PC-3 (cell line): ENCODE results near the gene NCDN. TPM values are rescaled to one million over a fixed set of nuclear protein-coding genes. Genes with fewer than 3 reads are reported as not detected.

Source experiments
- ATAC-seq: fragments of 200-7000 bp; cut with Tn5 transposase; 2 replicates; pipeline ENCODE4 v1.9.1; 2020; ENCODE audit warnings: mild to moderate bottlenecking, moderate library complexity
- BruUV-seq: library from RNA; stranded (reverse); fragments of 400-500 nt; replicated peaks from 2 replicates; lab custom pipeline; 2021; lab: Mats Ljungman, UMichigan
- CTCF ChIA-PET: fragments of 300-600 bp; sonication (Branson Sonifier 250); formaldehyde crosslinking; loops from one replicate; lab custom pipeline; 2022; ENCODE audit warnings: antibody characterized with exemption; lab: Charles Lee
- POLR2A ChIA-PET: fragments of 300-600 bp; sonication (Branson Sonifier 250); formaldehyde crosslinking; loops from one replicate; lab custom pipeline; 2022; ENCODE audit warnings: antibody characterized with exemption; ENCODE audit not compliant: unreplicated experiment; lab: Charles Lee
- DNase-seq: peaks from one replicate; pipeline ENCODE4 v3.0.0-alpha.2; 2015
- H2AFZ ChIP-seq: fragments of 300-600 bp; sonication (generic); 2 replicates; pipeline ENCODE4 v1.6.0; 2016; ENCODE audit warnings: antibody characterized with exemption, low read length
- H3F3A ChIP-seq: fragments of 300-600 bp; sonication (generic); one replicate; pipeline ENCODE4 v1.6.0; 2017; ENCODE audit warnings: antibody characterized with exemption, low read length, control low read depth, mild to moderate bottlenecking; ENCODE audit not compliant: unreplicated experiment
- H3K27ac ChIP-seq: fragments of 300-600 bp; sonication (generic); 2 replicates; pipeline ENCODE4 v1.5.1; 2016; ENCODE audit warnings: mild to moderate bottlenecking, low read length
- H3K27me3 ChIP-seq: fragments of 300-600 bp; sonication (generic); 2 replicates; pipeline ENCODE4 v1.6.1; 2016; ENCODE audit warnings: low read length, mixed read lengths
- H3K36me3 ChIP-seq: fragments of 300-600 bp; sonication (generic); 2 replicates; pipeline ENCODE4 v1.6.1; 2016; ENCODE audit warnings: low read depth, mixed run types, low read length, mixed read lengths
- H3K4me1 ChIP-seq: fragments of 300-600 bp; sonication (generic); 2 replicates; pipeline ENCODE4 v1.5.1; 2016; ENCODE audit warnings: low read length; ENCODE audit not compliant: insufficient read depth
- H3K4me2 ChIP-seq: fragments of 300-600 bp; sonication (generic); 2 replicates; pipeline ENCODE4 v1.6.0; 2016; ENCODE audit warnings: low read length
- H3K4me3 ChIP-seq: fragments of 300-600 bp; sonication (generic); 2 replicates; pipeline ENCODE4 v1.5.1; 2016; ENCODE audit warnings: mild to moderate bottlenecking, low read length, mixed read lengths
- H3K79me2 ChIP-seq: fragments of 300-600 bp; sonication (generic); 2 replicates; pipeline ENCODE4 v1.6.1; 2017; ENCODE audit warnings: low read length, mixed read lengths
- H3K9ac ChIP-seq: fragments of 300-600 bp; sonication (generic); 2 replicates; pipeline ENCODE4 v1.6.0; 2016; ENCODE audit warnings: mild to moderate bottlenecking, low read length
- H3K9me2 ChIP-seq: fragments of 300-600 bp; sonication (generic); replicated peaks from 2 replicates; pipeline ENCODE4 v1.6.1; 2016; ENCODE audit warnings: mixed run types, low read length, mixed read lengths
- H3K9me3 ChIP-seq: fragments of 300-600 bp; sonication (generic); 2 replicates; pipeline ENCODE4 v1.6.1; 2016; ENCODE audit warnings: low read length, mixed read lengths
- H4K20me1 ChIP-seq: fragments of 300-600 bp; sonication (generic); 2 replicates; pipeline ENCODE4 v1.6.1; 2016; ENCODE audit warnings: low read length, mixed read lengths
- EZH2 ChIP-seq: fragments of 300-600 bp; sonication (generic); IDR thresholded peaks from one replicate; pipeline ENCODE4 v1.6.1; 2017; ENCODE audit warnings: antibody characterized with exemption, mild to moderate bottlenecking, low read length; ENCODE audit not compliant: unreplicated experiment
- EZH2phosphoT487 ChIP-seq: fragments of 300-600 bp; sonication (generic); IDR thresholded peaks from 2 replicates; pipeline ENCODE4 v1.6.1; 2018; ENCODE audit warnings: mild to moderate bottlenecking, antibody characterized with exemption, low read length, borderline replicate concordance
- intact Hi-C: fragments of 100-400 bp; cut with micrococcal nuclease; formaldehyde crosslinking; loops from 2 replicates; pipeline ENCODE4 v1.9.0; 2023
- total RNA-seq: library from RNA; depleted of rRNA; stranded (reverse); fragments of >200 nt; gene quantifications from 2 replicates; pipeline ENCODE4 v1.2.3, GENCODE V29; 2014
- TF ChIP-seq, protein P1 (sequence below): fragments of 300-600 bp; sonication (generic); conservative IDR thresholded peaks from 2 replicates; pipeline ENCODE4 v1.5.1; 2017; ENCODE audit warnings: antibody characterized with exemption, low read depth, mild to moderate bottlenecking, low read length

The NCDN gene
- total RNA-seq, 1 experiment from 2014 or later = 25.2 TPM

GRCh38 chr1:35565742-35566133 lies 8.1 kb downstream of the NCDN start:
- Histone ChIP-seq H3K4me1 (peaks cover 17% of the 10 kb centered on the region), H3K9ac (no peak overlapping the region), H3K4me2 (no peak overlapping the region), H3K27ac (no peak overlapping the region), H3K9me2 (no peaks in the 10 kb centered on the region), H3K9me3 (no peaks in the 10 kb centered on the region), H3K36me3 (peaks cover 5% of the 10 kb centered on the region; the same call in 1 of the 2 replicates), H3F3A (no peaks in the 10 kb centered on the region), H2AFZ (no peak overlapping the region), H3K79me2 (no peaks in the 10 kb centered on the region; the same call in 1 of the 2 replicates), H3K4me3 (no peak overlapping the region), H4K20me1 (no peaks in the 10 kb centered on the region; the same call in 1 of the 2 replicates), H3K27me3 (no peaks in the 10 kb centered on the region)
- ChIA-PET CTCF (no interaction called here), POLR2A (no interaction called here)
- no peak for ATAC-seq
- TF ChIP-seq EZH2phosphoT487 (no peak), EZH2 (no peak)
- TF ChIP-seq, protein P1, sequence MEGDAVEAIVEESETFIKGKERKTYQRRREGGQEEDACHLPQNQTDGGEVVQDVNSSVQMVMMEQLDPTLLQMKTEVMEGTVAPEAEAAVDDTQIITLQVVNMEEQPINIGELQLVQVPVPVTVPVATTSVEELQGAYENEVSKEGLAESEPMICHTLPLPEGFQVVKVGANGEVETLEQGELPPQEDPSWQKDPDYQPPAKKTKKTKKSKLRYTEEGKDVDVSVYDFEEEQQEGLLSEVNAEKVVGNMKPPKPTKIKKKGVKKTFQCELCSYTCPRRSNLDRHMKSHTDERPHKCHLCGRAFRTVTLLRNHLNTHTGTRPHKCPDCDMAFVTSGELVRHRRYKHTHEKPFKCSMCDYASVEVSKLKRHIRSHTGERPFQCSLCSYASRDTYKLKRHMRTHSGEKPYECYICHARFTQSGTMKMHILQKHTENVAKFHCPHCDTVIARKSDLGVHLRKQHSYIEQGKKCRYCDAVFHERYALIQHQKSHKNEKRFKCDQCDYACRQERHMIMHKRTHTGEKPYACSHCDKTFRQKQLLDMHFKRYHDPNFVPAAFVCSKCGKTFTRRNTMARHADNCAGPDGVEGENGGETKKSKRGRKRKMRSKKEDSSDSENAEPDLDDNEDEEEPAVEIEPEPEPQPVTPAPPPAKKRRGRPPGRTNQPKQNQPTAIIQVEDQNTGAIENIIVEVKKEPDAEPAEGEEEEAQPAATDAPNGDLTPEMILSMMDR = no peak
- no peak for DNase-seq
- no TSS peak for BruUV-seq
- intact Hi-C loops = no loop called here

- CTCF ChIA-PET = interaction anchor here (0.7 to 1.1 kb wide), 2 partner anchors 117 to 147 kb away, joined by 3 to 10 read pairs; no protein-coding TSS in a partner anchor
Observed at GRCh38 chr1:35567947-35568558, 10.5 kb downstream of the NCDN start.

More at GRCh38 chr1:35567947-35568558, 10.5 kb downstream of the NCDN start:
- Histone ChIP-seq H2AFZ (no peak overlapping the region), H3K9ac (no peak overlapping the region), H3F3A (no peaks in the 10 kb centered on the region), H3K79me2 (no peaks in the 10 kb centered on the region), H4K20me1 (no peaks in the 10 kb centered on the region; the same call in 1 of the 2 replicates), H3K9me2 (no peaks in the 10 kb centered on the region), H3K4me3 (no peak overlapping the region), H3K4me2 (no peak overlapping the region), H3K27me3 (no peaks in the 10 kb centered on the region), H3K36me3 (no peaks in the 10 kb centered on the region), H3K27ac (no peak overlapping the region), H3K9me3 (no peaks in the 10 kb centered on the region), H3K4me1 (peaks cover 17% of the 10 kb centered on the region)
- no peak for DNase-seq
- POLR2A ChIA-PET = no interaction called here
- intact Hi-C loops = no loop called here
- TF ChIP-seq EZH2 (no peak), EZH2phosphoT487 (no peak)
- TF ChIP-seq, protein P1 = no peak
- BruUV-seq = no TSS peak
- no peak for ATAC-seq
